ENCODE data around the gene CREG2. TPM values are rescaled to one million over a fixed set of nuclear protein-coding genes. Genes with fewer than 3 reads are reported as not detected.

The CREG2 gene
- total and polyA plus RNA-seq, 2 experiments from 2014 or later: 1.7 to 2.6 TPM

GRCh38 chr2:101402630-101403029 lies 15.3 kb upstream of the CREG2 start (continued):
- TF ChIP-seq NANOG (IDR thresholded peaks at IDR 0.05; ENCODE audit: borderline replicate concordance) (no peak), STAT1 (IDR thresholded peaks at IDR 0.05; ENCODE audit: unreplicated experiment) (no peak)

- no peaks in the 10 kb centered on the region for H3F3A ChIP-seq (replicated peaks; ENCODE audit: low read depth)
Measured at GRCh38 chr2:101401906-101402305, 14.6 kb upstream of the CREG2 start.

GRCh38 chr2:101401326-101401665 lies 14.0 kb upstream of the CREG2 start:
- Histone ChIP-seq H4K20me1 (replicated peaks; ENCODE audit: insufficient read depth) (no peaks in the 10 kb centered on the region), H3K79me2 (replicated peaks; ENCODE audit: insufficient read depth) (no peaks in the 10 kb centered on the region), H3K4me1 (ENCODE audit: insufficient read depth) (no peaks in the 10 kb centered on the region), H3K27me3 (ENCODE audit: insufficient read depth) (no peaks in the 10 kb centered on the region), H2AFZ (0 out of 2 replicates have a peak overlapping the region, but pooled peaks have one; percentile 52), H3F3A (replicated peaks; ENCODE audit: low read depth) (no peaks in the 10 kb centered on the region), H3K4me2 (no peak overlapping the region), H3K4me3 (no peak overlapping the region), H3K36me3 (ENCODE audit: insufficient read depth) (no peaks in the 10 kb centered on the region), H3K9me2 (ENCODE audit: insufficient read depth) (no peaks in the 10 kb centered on the region), H3K27ac (ENCODE audit: low read depth) (no peak overlapping the region)
- H3K27me3 Mint-ChIP-seq (ENCODE audit: insufficient read depth, low read depth, poor library complexity): peaks cover 1% of the 10 kb centered on the region
- no peak for TF ChIP-seq CREB1 (CRISPR knock-in tag; IDR thresholded peaks at IDR 0.05; ENCODE audit: low read depth)
- no peak for TF ChIP-seq ZNF331 (CRISPR knock-in tag; IDR thresholded peaks at IDR 0.05; ENCODE audit: low read depth)
- no peak for TF ChIP-seq EZH2 (IDR thresholded peaks at IDR 0.05; ENCODE audit: low read depth, unreplicated experiment)
- no peak for TF ChIP-seq JUNB (IDR thresholded peaks at IDR 0.05; ENCODE audit: unreplicated experiment)
- TF ChIP-seq POLR2AphosphoS5 (IDR thresholded peaks at IDR 0.05; ENCODE audit: low read depth): no peak
- no peak for TF ChIP-seq REST (IDR thresholded peaks at IDR 0.05; ENCODE audit: unreplicated experiment)
- no peak for TF ChIP-seq NANOG (IDR thresholded peaks at IDR 0.05; ENCODE audit: borderline replicate concordance)
- TF ChIP-seq EZH2phosphoT487 (IDR thresholded peaks at IDR 0.05; ENCODE audit: unreplicated experiment): no peak
- ATAC-seq: no peak
- peaks cover 19% of the 10 kb centered on the region for H3K4me1 Mint-ChIP-seq
- no peak for DNase-seq (ENCODE audit: low spot score)
- H3K4me3 Mint-ChIP-seq: no peak overlapping the region
- no peak overlapping the region for H3K27ac Mint-ChIP-seq
- no peaks in the 10 kb centered on the region for H3K36me3 Mint-ChIP-seq (ENCODE audit: low read depth)
- H3K9me3 Mint-ChIP-seq: no peaks in the 10 kb centered on the region

More at GRCh38 chr2:101401906-101402305, 14.6 kb upstream of the CREG2 start:
- H3K4me1 ChIP-seq (ENCODE audit: insufficient read depth): no peaks in the 10 kb centered on the region
- peak; percentile 36 for DNase-seq (ENCODE audit: low spot score)
- no peaks in the 10 kb centered on the region for H3K27me3 ChIP-seq (ENCODE audit: insufficient read depth)
- H3K36me3 ChIP-seq (ENCODE audit: insufficient read depth): no peaks in the 10 kb centered on the region
- Mint-ChIP-seq H3K36me3 (ENCODE audit: low read depth) (no peaks in the 10 kb centered on the region), H3K9me3 (no peaks in the 10 kb centered on the region), H3K27me3 (ENCODE audit: insufficient read depth, low read depth, poor library complexity) (peaks cover 1% of the 10 kb centered on the region), H3K27ac (no peak overlapping the region), H3K4me3 (no peak overlapping the region), H3K4me1 (peaks cover 19% of the 10 kb centered on the region)
- H3K4me3 ChIP-seq: no peak overlapping the region
- no peak overlapping the region for H3K27ac ChIP-seq (ENCODE audit: low read depth)
- H4K20me1 ChIP-seq (replicated peaks; ENCODE audit: insufficient read depth): no peaks in the 10 kb centered on the region
- H3K9me2 ChIP-seq (ENCODE audit: insufficient read depth): no peaks in the 10 kb centered on the region
- ATAC-seq: peak; percentile 65
- TF ChIP-seq CREB1 (CRISPR knock-in tag; IDR thresholded peaks at IDR 0.05; ENCODE audit: low read depth) (no peak), STAT1 (IDR thresholded peaks at IDR 0.05; ENCODE audit: unreplicated experiment) (no peak), CTCF (conservative IDR thresholded peaks at IDR 0.05; ENCODE audit: low read depth in 2 of 2) (peak; percentile 28 to 47), NANOG (IDR thresholded peaks at IDR 0.05; ENCODE audit: borderline replicate concordance) (no peak), EZH2phosphoT487 (IDR thresholded peaks at IDR 0.05; ENCODE audit: unreplicated experiment) (no peak), ZNF114 (CRISPR knock-in tag; IDR thresholded peaks at IDR 0.05) (no peak)
- no peak overlapping the region for H3K4me2 ChIP-seq
- no peak overlapping the region for H2AFZ ChIP-seq
- H3K79me2 ChIP-seq (replicated peaks; ENCODE audit: insufficient read depth): no peaks in the 10 kb centered on the region

All from GM23338 (cell line).